ENCODE results near the gene RTN4RL2. TPM values are rescaled to one million over a fixed set of nuclear protein-coding genes. Genes with fewer than 3 reads are reported as not detected.

Gene RTN4RL2
- total RNA-seq (2014; rRNA removed; shearing (Covaris generic)): 0.23 TPM in 1 of 2 replicates, not detected in the other

DNA sequence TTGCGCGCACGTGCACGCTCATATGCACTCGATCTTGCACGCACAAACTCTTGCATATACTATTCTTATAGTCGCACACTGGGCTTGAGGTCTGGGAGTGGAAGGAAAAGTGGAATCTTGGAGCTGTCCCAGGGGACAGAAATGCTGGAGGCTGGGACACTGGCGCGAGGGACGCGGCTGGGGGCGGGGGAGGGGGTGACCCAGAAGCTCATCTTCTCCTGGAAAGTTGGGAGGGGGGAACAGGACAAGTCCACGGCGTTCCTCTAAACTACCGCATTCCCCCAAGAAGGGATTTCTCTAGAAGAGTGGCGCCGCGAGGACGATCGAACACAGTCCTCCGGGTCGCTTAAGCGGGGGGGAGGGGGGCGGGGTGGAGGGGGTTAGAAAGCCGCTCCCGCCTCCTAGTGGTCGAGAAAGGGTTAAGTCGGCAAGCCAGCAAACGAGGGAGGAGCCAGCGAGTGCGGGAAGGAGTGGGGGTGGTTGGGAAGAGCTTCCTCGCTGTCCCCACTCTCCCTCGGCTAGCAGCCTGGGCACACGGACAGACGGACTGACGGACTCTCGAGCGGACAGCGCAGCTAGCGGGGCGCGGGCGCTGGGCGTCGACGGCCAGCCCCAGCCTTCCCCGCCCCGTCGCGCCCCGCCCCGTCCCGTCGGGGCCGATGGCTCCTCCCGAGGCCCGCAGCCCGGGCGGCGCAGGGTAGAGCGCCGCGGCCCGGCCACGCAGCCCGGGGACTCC lies at the start of gene RTN4RL2:
TSS of gene RTN4RL2 (plus strand) at position 507 of the 736 bp plus-strand sequence. CDS start 338 bp downstream, outside the sequence.
- DNase-seq (ENCODE audit: low read depth): peak; percentile 78

DNA sequence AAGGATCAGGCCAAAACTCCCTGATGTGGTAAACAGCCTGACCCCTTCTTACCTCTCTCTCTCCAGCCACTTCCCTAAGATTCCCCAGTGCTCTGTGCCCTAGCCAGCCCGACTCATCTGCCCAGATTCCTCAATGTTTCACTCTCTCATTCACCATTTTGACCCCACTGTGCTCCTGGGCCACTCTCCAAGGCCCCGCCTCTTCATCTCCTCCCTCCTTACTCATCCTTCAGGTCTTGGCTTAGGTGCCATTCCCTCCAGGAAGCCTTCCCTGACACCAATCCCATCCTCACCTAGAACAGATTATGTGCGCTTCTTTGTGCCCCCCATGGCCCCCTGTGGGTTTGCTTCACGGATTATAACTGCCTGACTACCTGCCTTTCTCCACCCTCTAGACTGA lies 46.6 kb upstream of the RTN4RL2 start:
- DNase-seq (ENCODE audit: low read depth): no peak

DNA sequence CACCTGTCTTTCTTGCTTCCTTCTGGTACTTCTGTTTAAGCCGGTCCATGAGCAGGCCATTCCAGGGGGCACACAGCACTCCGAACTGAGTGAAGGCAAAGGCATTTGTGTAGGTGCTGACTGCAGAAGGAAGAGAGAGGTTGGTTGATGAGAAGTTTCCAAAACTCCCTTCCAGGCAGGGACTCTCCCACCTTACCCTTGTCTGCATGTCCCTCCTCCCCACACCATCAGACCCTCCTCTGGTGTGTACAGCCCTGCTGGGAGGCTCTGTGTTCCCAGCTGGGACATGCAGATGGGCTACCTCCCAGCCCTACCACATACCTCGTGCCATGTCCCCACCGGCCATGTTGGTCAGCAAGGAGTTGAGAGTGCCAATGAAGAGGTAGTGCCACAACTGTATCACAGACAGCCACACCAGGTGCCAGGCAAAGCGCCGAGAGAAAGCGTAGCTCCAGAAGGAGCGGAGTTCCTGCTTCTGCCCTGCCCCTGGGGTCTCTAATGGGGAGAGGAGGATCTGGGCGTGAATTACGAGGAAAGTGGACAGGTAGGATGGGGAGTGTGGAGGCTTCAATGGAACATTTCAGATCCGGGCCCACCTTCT lies 45.6 kb upstream of the RTN4RL2 start:
- no peak for DNase-seq (ENCODE audit: low read depth)

DNA sequence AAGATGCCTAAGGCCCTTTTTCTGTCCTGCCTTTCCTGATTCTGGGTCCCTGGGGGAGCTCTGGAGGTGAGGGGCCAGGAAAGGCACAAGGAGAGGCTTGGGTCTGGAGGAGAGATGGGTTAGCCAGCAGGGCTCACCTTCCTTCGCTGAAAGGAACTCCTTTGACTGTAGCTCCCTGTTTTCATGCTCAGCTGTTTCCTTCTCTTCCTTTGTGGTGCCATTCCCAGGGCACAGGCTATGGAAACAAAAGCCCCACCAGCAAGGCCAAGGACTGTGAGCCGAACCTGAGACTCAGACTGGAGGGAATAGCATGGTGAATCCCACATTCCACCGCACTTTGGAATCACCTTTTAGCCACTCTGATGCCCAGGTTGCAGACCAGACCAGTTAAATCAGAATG lies 43.9 kb upstream of the RTN4RL2 start:
- no peak for DNase-seq (ENCODE audit: low read depth)

DNA sequence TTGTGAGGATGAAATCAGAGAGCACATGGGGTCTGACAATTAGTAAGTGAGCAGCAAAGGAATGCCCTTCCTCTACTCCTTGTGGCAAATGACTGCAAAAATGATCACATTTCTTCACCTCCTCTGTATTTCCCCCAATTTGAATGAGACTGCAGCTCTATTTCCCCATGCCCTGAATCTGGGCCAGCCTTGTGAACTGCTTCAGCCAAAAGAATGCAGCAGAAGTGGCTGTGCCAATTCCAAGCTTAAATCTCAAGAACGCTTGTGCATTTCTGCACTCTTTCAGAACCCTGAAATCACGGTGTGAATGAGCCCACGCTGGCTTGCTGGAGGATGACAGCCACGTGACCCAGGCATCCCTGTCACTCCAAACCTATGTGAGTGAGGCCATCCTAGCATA lies 43.3 kb upstream of the RTN4RL2 start:
- DNase-seq (ENCODE audit: low read depth): no peak

DNA sequence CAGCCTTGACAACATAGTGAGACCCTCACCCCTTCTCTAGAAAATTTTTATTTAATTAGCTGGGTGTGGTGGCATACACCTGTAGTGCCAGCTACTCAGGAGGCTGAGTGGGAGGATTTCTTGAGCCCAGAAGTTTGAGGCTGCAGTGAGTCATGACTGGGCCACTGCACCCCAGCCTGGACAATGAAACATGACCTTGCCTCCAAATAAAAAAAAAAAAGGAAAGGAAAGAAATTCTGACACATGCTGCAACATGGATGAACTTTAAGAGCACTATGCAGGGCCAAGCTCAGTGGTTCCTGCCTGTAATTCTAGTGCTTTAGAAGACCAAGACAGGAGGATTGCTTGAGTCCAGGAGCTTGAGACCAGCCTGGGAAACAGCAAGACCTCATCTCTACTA lies 42.2 kb upstream of the RTN4RL2 start:
- no peak for DNase-seq (ENCODE audit: low read depth)

GRCh38 chr11:57419146-57419545 lies 41.2 kb upstream of the RTN4RL2 start:
- DNase-seq (ENCODE audit: low read depth): no peak

GRCh38 chr11:57421066-57421465 lies 39.3 kb upstream of the RTN4RL2 start:
- no peak for DNase-seq (ENCODE audit: low read depth)

DNA sequence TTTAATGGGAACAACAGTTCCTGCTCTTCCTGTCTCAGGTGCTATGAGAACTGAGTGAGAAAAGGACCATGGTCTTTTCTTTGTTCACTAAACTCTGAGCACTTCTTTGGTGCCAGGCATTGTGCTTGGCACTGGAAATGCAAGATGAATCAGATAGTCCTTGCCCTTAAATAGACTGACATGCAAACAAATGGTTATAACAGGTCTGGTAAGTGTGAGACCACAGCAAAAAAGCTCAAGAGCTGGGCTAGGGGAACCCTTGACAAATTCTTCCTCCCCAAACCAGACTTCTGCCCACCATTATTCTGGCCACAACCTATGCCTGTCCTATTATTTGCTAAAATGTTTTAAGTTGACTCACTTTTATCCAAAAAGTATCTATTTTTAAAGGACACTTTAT lies 38.5 kb upstream of the RTN4RL2 start:
- DNase-seq (ENCODE audit: low read depth): no peak

- DNase-seq (ENCODE audit: low read depth): no peak
Measured at GRCh38 chr11:57422669-57423068, 37.7 kb upstream of the RTN4RL2 start.

DNA sequence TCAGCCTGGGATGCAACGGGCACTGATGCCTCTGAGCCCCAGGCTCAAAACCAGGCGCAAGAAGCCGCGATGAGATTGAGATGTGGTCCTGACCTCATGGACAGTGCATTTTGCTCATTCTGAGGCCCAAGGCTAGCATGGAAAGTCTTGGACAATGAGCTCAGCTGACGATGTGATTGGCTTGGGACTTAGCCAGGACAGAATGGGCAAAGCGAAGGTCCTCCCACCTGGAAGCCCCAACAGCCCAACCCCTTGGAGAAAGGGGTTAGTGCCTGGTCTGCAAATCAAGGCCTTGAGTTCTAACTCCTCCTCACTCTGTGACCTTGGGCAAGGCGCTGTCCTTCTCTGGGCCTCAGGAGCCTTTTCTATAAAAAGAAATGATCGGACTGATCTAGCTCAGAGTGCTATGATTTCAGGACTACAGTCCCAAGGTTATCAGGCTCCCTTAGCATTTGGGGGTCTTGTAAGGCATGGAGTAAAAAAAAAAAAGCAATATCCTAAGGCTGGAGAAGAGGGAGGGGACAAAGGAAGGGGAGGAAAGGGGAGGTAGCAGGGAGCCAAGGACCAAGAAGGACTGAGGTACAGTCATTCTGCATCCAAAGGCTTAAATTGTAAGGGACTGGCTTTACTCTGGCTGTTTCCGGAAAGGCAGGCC lies 36.1 kb upstream of the RTN4RL2 start:
- DNase-seq (ENCODE audit: low read depth): no peak

GRCh38 chr11:57424792-57425564 lies 35.4 kb upstream of the RTN4RL2 start:
- DNase-seq (ENCODE audit: low read depth): peak; percentile 97

GRCh38 chr11:57425565-57426438 lies 34.5 kb upstream of the RTN4RL2 start:
- DNase-seq (ENCODE audit: low read depth): peak; percentile 48

GRCh38 chr11:57426439-57426928 lies 33.8 kb upstream of the RTN4RL2 start:
- no peak for DNase-seq (ENCODE audit: low read depth)

DNA sequence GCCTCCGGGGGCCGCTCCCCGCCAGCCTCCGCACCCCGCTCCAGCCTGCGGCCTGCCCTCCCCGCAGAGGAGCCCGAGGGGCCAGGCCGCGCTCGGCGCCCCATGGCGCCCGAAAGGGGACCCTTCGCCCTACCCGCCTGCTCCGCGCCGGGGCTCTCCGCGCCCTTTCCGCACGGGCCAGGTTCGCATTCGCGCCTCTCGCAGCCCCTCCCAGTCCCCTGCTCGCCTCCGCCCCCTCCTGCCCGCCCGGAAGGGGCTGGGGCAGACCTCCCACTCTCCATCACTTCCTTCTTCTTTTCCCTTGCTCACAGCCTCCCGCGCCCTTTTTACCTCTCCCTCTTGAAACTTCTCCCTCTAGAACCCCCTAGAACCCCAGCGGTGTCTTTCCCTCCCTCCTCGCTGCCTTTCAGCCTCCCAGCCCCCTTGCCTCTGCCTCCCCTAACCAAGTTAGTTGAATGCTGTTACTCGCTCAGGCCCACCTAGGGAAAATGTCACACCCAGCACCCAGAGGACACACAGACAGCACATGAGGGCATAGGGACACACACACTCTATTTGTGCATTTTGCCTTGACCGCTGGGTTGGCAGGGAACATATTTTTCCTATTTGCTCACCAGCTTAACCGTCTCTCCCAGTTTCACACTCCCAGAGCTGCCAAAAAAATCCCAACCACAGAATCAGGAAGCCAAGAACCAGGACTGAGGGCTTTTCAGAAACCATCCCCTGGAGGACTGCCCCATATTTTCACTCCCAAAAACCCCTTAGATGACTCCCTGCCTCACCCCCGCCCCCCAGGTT lies 33.2 kb upstream of the RTN4RL2 start, which contains the start of gene SLC43A3:
TSS of gene SLC43A3 (minus strand) at position 193 of the 798 bp plus-strand sequence. CDS start 949 bp downstream, outside the sequence.
- DNase-seq (ENCODE audit: low read depth): peak; percentile 92

DNA sequence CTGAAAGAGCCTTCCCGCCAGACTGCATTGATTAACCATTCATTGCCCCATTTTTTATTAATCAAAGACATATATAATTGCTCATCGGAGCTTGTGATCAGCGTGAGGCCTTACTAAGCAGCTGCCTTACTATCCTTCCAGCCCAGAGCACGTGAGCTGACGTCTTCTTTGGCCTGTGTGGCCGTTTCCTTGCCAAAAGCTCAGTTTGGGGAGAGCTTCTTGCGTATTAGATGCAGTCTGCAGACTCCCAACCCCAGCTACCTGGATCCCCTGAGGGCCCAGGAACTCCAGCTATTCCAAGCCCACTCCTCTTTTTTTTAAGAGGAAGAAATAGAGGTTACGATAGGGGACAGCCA lies 32.6 kb upstream of the RTN4RL2 start:
- no peak for DNase-seq (ENCODE audit: low read depth)

DNA sequence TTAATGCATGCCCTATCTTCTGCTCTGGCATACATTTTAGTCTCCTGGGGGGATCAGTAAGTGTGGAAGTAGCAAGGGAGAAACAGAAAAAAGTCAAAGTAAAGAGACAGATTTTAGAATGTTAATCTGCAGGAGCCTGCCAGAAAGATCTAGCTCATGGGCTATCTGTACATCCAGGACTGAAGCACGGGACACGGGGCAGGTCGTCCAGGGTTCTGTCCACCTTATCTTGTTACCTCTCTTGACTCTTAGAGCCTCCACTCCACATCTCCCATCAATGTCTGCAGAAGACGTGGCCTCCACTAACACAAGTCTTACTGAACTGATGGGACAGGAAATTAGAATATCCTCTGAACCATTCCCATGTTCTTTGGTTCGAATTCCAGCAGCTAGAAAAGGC lies 31.7 kb upstream of the RTN4RL2 start:
- no peak for DNase-seq (ENCODE audit: low read depth)

DNA sequence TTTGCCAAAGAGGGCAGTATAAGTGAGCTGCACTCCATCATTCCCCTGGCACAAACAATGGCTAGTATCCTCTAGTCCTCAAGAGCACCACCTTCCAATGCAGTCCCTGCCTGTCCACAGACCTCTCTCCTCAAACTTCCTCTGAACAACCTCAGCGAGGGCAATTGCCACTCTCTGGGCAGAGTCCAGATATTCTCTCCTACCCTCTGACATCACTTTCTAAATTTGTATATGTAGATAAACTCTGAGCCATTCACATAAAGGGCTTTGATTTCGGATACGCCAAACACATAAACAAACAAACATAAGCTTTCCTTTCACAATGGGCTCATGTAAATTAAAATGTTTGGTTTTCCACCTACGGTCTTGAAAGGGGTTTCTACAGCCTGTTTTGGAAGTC lies 30.4 kb upstream of the RTN4RL2 start:
- no peak for DNase-seq (ENCODE audit: low read depth)

DNA sequence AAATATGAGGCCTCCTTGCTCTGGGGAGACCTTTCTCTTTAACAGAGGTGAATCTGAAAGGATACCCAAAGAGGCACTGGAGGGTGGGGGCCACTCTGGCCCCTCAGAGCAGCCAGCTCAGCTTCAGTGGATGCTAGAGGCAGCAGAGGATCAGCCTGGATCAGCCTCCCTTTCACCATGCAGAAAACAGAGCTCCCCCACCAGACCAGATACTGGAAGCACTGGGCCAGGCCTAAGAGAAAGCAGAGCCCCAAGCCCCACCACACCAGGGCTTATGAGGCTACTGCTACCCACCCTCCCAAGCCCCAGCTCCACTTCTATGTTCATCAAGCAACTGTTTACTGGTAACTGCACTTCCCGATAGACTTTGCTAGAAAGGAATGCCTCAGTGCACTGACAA lies 29.4 kb upstream of the RTN4RL2 start:
- DNase-seq (ENCODE audit: low read depth): no peak

DNA sequence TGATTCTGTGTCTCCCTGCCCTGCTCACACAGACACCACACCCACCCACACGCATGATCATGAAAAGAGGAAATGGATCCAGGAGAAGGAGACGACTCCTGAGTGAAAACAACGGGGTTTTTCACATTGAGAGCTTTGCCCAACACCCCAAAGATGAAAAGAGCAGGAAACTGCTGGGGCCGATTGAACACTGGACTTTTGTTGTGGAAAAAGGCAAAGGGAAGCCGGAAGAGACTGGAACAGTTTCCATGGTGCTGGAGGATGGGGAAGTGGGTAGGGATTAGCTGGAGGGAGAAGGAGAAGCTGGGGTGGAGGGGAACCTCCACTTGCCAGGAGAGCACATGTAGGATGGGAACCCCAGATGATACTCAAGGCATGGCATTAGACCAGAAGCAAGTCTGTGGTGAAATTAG lies 28.2 kb upstream of the RTN4RL2 start:
- DNase-seq (ENCODE audit: low read depth): no peak
